ENCODE data around the gene ADRM1. TPM values are rescaled to one million over a fixed set of nuclear protein-coding genes. Genes with fewer than 3 reads are reported as not detected.

Gene ADRM1
- total RNA-seq, 4 donors from 2014 or later: 143 to 198 (median 167) TPM

GRCh38 chr20:62356589-62357186 lies 53.9 kb downstream of the ADRM1 start:
- no peak for TF ChIP-seq CTCF (IDR thresholded peaks at IDR 0.05)
- TF ChIP-seq POLR2A (IDR thresholded peaks at IDR 0.05): no peak
- intact Hi-C loops (cut with DNase I; ENCODE audit: low total_unique reads): no loop called here
- DNase-seq (ENCODE audit: low spot score in 2 of 2): no peak
- 38 to 56% methylated on average over 17 of the region's 17 CpGs for WGBS, 2 donors
- H3K4me3 ChIP-seq (ENCODE audit: low read depth, poor library complexity, severe bottlenecking): no peak overlapping the region

GRCh38 chr20:62357187-62357667 lies 54.4 kb downstream of the ADRM1 start:
- no peak for DNase-seq (ENCODE audit: low spot score in 2 of 2)
- TF ChIP-seq POLR2A (IDR thresholded peaks at IDR 0.05): no peak
- TF ChIP-seq CTCF (IDR thresholded peaks at IDR 0.05): no peak
- intact Hi-C loops (cut with DNase I; ENCODE audit: low total_unique reads): no loop called here
- 35 to 37% methylated on average over 4 to 10 of the region's 25 CpGs for WGBS, 2 donors
- no peak overlapping the region for H3K4me3 ChIP-seq (ENCODE audit: low read depth, poor library complexity, severe bottlenecking)

GRCh38 chr20:62357681-62358080 lies 54.9 kb downstream of the ADRM1 start:
- WGBS, 2 donors: 56 to 59% methylated on average over 7 of the region's 7 CpGs
- intact Hi-C loops (cut with DNase I; ENCODE audit: low total_unique reads): no loop called here
- no peak for DNase-seq (ENCODE audit: low spot score in 2 of 2)
- no peak overlapping the region for H3K4me3 ChIP-seq (ENCODE audit: low read depth, poor library complexity, severe bottlenecking)
- TF ChIP-seq POLR2A (IDR thresholded peaks at IDR 0.05): no peak

Small RNA genes lying within 50 kb of the gene (microRNA-seq; reads per million reads assigned to microRNA genes)
- 0 to 0.68 reads per million in 2 donors for gene MIR4758 (ENCODE audit: borderline number of aligned reads in 1 of 2, borderline replicate concordance in 2 of 2)

Other genes with a start within 250 kb of the ADRM1 start
- 10 to 100 TPM; 21.1 to 40.6 (median 22.1) TPM for gene TAF4, start 237.1 kb upstream of the ADRM1 start, total RNA-seq
- 10 to 100 TPM; 44.9 to 60.3 (median 49.9) TPM for gene LSM14B, start 180.5 kb upstream of the ADRM1 start, total RNA-seq
- 100 to 1,000 TPM; 200 to 240 (median 225) TPM for gene PSMA7, start 159.6 kb upstream of the ADRM1 start, total RNA-seq
- gene SS18L1, start 159.2 kb upstream of the ADRM1 start, total RNA-seq: 10 to 100 TPM; 23.3 to 51.7 (median 25.8) TPM
- gene MTG2, start 120.0 kb upstream of the ADRM1 start, total RNA-seq: 10 to 100 TPM; 21.4 to 42.0 (median 29.1) TPM
- gene HRH3, start 82.7 kb upstream of the ADRM1 start, total RNA-seq: not detected
- gene OSBPL2, start 64.5 kb upstream of the ADRM1 start, total RNA-seq: 100 to 1,000 TPM in 1 of 4 donors, 10 to 100 TPM in 3; 69.7 to 135 (median 86.0) TPM
- 100 to 1,000 TPM; 164 to 427 (median 196) TPM for gene LAMA5, start 64.3 kb downstream of the ADRM1 start, total RNA-seq
- gene RPS21, start 84.1 kb downstream of the ADRM1 start, total RNA-seq: 1,000 to 10,000 TPM; 1,664 to 5,734 (median 2,155) TPM
- gene CABLES2, start 104.3 kb downstream of the ADRM1 start, total RNA-seq: 1 to 10 TPM; 2.8 to 5.3 (median 3.7) TPM
- gene RBBP8NL, start 124.5 kb downstream of the ADRM1 start, total RNA-seq: 1 to 10 TPM; 4.3 to 8.5 (median 6.3) TPM
- 1 to 10 TPM in 3 of 4 donors, not detected in 1; 1.1 to 2.4 (median 1.6) TPM for gene GATA5, start 173.0 kb downstream of the ADRM1 start, total RNA-seq